Ishikawa (cell line): Measurements from ENCODE around the gene BCL2L13.

Experiments used
- CEBPB ChIP-seq: IDR thresholded peaks from 2 replicates; pipeline ENCODE4 v1.6.1; 2012
- CREB1 ChIP-seq: IDR thresholded peaks from 2 replicates; pipeline ENCODE4 v1.6.1; 2012; ENCODE audit warnings: low read depth
- EGR1 ChIP-seq: IDR thresholded peaks from 2 replicates; pipeline ENCODE4 v1.6.1; 2012
- EP300 ChIP-seq: IDR thresholded peaks from 2 replicates; pipeline ENCODE4 v1.6.1; 2012; ENCODE audit warnings: borderline replicate concordance
- FOXM1 ChIP-seq: IDR thresholded peaks from 2 replicates; pipeline ENCODE4 v1.6.1; 2012; ENCODE audit warnings: low read depth, borderline replicate concordance
- MAX ChIP-seq: IDR thresholded peaks from 2 replicates; pipeline ENCODE4 v1.6.1; 2012
- NFIC ChIP-seq: IDR thresholded peaks from 2 replicates; pipeline ENCODE4 v1.6.1; 2012
- RAD21 ChIP-seq: IDR thresholded peaks from 2 replicates; pipeline ENCODE4 v1.6.1; 2012; ENCODE audit warnings: low read depth
- REST ChIP-seq: IDR thresholded peaks from 2 replicates; pipeline ENCODE4 v1.6.1; 2012; ENCODE audit warnings: low read depth, mild to moderate bottlenecking
- TAF1 ChIP-seq: IDR thresholded peaks from 2 replicates; pipeline ENCODE4 v1.6.1; 2012; ENCODE audit warnings: low read depth, mild to moderate bottlenecking
- TCF12 ChIP-seq: IDR thresholded peaks from 2 replicates; pipeline ENCODE4 v1.6.1; 2012; ENCODE audit warnings: low read depth
- TEAD4 ChIP-seq: IDR thresholded peaks from 2 replicates; pipeline ENCODE4 v1.6.1; 2012
- USF1 ChIP-seq: IDR thresholded peaks from 2 replicates; pipeline ENCODE4 v1.6.1; 2012
- YY1 ChIP-seq: IDR thresholded peaks from 2 replicates; pipeline ENCODE4 v1.6.1; 2012; ENCODE audit warnings: low read depth
- ZBTB7A ChIP-seq: IDR thresholded peaks from 2 replicates; pipeline ENCODE4 v1.6.1; 2012; ENCODE audit warnings: low read depth

The BCL2L13 gene

GRCh38 chr22:17607891-17608521 is 30.6 kb upstream of the BCL2L13 start:
- TF ChIP-seq RAD21 (no peak), USF1 (no peak), CEBPB (no peak), EP300 (no peak), TAF1 (no peak), YY1 (no peak), MAX (no peak), NFIC (no peak)

- TF ChIP-seq CREB1 (no peak), TEAD4 (no peak), MAX (no peak), EP300 (no peak), TCF12 (no peak), ZBTB7A (no peak), USF1 (no peak), EGR1 (no peak), YY1 (no peak), REST (no peak), TAF1 (no peak), RAD21 (no peak), CEBPB (no peak), NFIC (no peak), FOXM1 (no peak)
Observed at GRCh38 chr22:17612057-17612456, 26.5 kb upstream of the BCL2L13 start.

GRCh38 chr22:17613280-17613679 is 25.3 kb upstream of the BCL2L13 start:
- TF ChIP-seq FOXM1 (no peak), CEBPB (no peak), ZBTB7A (no peak), EGR1 (no peak)

GRCh38 chr22:17627961-17628405 is 10.6 kb upstream of the BCL2L13 start:
- TF ChIP-seq CREB1 (no peak), TAF1 (no peak), USF1 (no peak), RAD21 (no peak), MAX (no peak), EP300 (no peak), TEAD4 (no peak), EGR1 (no peak), YY1 (no peak), ZBTB7A (no peak), NFIC (no peak), FOXM1 (no peak)

- TF ChIP-seq CEBPB (no peak), EGR1 (no peak), ZBTB7A (no peak), FOXM1 (no peak), RAD21 (no peak), YY1 (no peak), NFIC (no peak), EP300 (no peak), CREB1 (peak; percentile 55; the same call in 1 of the 2 replicates), TCF12 (0 out of 2 replicates have a peak, but pooled peaks have one; percentile 54), REST (no peak), TEAD4 (no peak), TAF1 (peak; percentile 61), USF1 (peak; percentile 96), MAX (peak; percentile 36; the same call in 1 of the 2 replicates)
Observed at GRCh38 chr22:17628406-17629172, 10.0 kb upstream of the BCL2L13 start, which contains the start of gene ATP6V1E1. ATP6V1E1 (minus strand) TSS chr22:17628749; CDS start chr22:17628635, 114 bp downstream.
